HG03097 (cell line): ENCODE data around the gene MICAL1.
A peak's percentile ranks its signal among the peaks of the same experiment; 100 is the strongest.

Source experiments
- ATAC-seq: cut with Tn5 transposase; IDR thresholded peaks from one replicate; pipeline ENCODE4 v1.9.1; 2021; ENCODE audit not compliant: unreplicated experiment, low FRiP score

MICAL1 gene, protein sequence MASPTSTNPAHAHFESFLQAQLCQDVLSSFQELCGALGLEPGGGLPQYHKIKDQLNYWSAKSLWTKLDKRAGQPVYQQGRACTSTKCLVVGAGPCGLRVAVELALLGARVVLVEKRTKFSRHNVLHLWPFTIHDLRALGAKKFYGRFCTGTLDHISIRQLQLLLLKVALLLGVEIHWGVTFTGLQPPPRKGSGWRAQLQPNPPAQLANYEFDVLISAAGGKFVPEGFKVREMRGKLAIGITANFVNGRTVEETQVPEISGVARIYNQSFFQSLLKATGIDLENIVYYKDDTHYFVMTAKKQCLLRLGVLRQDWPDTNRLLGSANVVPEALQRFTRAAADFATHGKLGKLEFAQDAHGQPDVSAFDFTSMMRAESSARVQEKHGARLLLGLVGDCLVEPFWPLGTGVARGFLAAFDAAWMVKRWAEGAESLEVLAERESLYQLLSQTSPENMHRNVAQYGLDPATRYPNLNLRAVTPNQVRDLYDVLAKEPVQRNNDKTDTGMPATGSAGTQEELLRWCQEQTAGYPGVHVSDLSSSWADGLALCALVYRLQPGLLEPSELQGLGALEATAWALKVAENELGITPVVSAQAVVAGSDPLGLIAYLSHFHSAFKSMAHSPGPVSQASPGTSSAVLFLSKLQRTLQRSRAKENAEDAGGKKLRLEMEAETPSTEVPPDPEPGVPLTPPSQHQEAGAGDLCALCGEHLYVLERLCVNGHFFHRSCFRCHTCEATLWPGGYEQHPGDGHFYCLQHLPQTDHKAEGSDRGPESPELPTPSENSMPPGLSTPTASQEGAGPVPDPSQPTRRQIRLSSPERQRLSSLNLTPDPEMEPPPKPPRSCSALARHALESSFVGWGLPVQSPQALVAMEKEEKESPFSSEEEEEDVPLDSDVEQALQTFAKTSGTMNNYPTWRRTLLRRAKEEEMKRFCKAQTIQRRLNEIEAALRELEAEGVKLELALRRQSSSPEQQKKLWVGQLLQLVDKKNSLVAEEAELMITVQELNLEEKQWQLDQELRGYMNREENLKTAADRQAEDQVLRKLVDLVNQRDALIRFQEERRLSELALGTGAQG

GRCh38 chr6:109455437-109456110 lies at the start of gene MICAL1:
Gene MICAL1, minus strand, starts transcription at chr6:109455772. Its CDS starts 1,576 bp downstream, at chr6:109454196.
- ATAC-seq, result peak; percentile 46

DNA sequence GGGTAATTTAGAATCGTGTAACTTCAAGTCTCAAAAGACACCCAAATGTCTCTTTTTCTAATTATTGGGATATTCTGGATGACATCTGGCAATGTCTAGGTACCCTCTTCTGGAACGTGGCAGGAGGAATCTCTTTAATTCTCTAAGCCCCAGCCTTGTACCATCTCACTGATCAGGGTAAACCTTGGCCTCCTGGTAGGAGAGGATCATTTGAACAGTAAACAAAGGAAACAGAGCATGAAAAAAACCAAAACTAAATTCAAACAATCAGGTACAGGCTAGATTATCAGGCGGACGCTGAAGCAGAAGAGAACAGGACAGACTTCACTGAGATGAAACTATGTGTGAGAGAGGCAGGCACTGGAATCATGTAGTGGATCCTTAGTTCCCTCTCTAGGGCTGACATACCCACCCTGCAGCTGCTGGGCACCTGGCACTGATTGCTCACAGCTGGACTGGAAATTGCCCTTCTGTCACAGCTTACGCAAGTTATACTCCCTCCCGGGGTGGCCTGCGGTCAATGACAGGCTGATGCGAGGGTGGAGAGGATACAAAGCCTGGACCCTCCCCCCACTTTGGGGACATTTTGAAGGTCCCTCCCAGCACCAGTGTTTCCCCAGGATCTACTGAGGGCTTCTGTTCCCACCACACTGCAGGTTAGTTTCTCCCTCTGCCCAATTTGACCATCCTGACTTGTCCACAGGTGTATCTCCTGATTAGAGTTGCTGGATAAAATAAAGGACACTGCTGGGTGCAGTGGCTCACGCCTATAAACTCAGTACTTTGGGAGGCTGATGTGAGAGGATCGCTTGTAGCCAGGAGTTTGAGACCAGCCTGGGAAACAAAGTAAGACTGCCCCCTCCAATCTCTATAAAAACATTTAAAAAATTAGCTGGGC lies 48.0 kb upstream of the MICAL1 start:
- no peak for ATAC-seq

- no peak for ATAC-seq
Observed at GRCh38 chr6:109498936-109499335, 43.4 kb upstream of the MICAL1 start.

DNA sequence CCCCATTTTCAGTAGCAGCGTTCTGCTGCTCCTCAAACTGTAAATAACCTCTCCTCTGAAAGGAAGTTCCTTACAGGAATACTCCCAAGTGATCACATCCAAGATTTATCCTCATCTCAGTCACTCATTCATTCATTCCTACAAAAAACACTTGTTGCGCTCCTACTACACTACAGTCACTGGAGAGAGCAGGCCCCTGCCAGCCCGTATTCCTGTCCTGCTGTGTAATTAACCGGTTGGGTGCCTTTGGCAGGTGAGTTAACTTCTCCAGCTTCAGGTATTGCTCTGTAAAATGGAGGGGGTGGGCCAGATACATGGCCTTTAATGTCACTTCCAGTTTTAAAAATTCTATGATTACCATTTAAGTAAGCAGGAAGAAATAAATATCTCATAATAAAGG lies 42.5 kb upstream of the MICAL1 start:
- no peak for ATAC-seq

DNA sequence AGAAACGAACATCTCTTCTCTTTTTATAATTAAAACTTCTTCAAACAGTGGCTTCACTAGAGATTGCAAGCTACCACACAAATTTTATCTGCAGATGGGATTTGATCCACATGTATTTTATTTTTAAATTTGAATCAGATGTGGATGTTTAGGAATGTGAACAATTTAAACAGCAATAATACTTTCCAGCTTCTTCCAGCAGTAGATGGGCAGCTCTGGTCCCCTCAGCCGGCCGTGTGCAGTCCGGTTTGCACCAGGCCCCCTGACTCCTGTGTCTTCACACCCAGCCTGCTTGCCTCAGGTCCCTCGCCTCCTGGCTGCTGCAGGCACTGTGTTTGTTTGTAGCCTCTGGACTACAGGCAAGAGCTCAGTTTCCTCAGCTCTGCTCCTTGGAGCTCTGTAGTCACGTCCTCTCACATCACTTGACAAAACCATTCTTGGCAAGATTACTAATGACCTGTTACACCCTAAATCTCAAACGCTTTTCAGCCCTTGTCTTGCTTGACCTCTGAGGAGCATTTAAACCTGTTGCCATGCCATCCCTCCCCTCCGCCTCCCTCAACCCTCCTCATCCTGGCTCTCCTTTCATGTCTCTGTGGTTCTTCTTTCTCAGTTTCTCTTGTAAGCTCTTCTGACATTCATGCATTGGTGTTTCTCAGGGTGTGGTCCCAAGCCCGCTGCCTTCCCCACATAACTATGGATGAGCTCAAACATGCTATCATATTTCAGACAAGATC lies 40.6 kb upstream of the MICAL1 start:
- no peak for ATAC-seq

GRCh38 chr6:109493865-109494264 lies 38.3 kb upstream of the MICAL1 start:
- no peak for ATAC-seq

DNA sequence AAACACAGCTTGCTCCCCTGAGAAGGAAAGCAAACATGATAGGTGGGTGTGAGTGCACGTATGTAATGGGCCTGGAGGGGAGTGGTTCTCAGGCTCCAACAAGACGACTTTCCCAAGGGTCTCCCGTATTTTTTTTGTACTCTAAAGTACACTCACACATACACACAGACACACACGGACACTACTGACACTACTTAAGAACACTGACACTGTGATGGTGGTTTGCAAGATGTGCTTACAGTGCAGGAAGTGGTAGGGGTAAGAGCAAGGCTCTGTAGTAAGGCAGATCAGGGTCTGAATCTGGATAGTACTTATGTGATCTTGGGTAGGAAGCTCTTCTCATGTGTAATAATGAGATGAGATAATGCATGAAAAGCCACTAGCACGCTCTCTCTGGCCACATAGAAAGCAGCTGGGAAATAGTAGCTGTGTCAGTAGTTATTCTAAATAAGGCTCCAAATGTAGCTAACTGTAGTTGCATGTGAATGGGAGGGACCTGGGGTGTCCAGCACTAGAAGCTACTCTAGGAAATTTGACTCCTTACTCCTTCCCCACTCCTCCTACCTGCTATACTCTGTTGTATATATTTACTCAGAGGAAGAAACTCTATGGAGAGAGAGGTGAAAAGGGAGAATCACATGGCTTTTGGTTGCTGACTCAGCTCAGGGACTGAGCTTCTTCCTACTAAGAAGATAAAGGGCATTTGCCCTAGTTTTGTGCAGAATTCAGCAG lies 35.8 kb upstream of the MICAL1 start:
- no peak for ATAC-seq

- ATAC-seq, result no peak
Observed at GRCh38 chr6:109490713-109491112, 35.1 kb upstream of the MICAL1 start.

GRCh38 chr6:109488001-109488400 lies 32.4 kb upstream of the MICAL1 start:
- no peak for ATAC-seq

DNA sequence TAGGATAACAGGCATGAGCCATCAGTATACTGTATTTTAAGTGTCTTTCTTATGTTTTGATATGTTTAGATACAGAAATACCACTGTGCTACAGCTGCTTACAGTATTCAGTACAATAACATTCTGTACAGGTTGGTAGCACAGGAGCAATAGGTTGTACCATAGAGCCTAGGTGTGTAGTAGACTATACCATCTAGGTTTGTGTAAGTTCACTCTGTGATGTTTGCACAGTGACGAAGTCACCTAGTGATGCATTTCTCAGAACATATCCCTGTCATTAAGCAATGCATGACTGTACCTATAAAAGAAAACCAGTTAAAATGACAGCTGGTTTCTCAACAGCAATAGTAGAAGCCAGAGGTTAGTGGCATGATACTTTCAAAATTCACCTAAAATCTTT lies 30.5 kb upstream of the MICAL1 start:
- no peak for ATAC-seq

- no peak for ATAC-seq
Observed at GRCh38 chr6:109485266-109485935, 29.8 kb upstream of the MICAL1 start.

GRCh38 chr6:109484122-109484521 lies 28.6 kb upstream of the MICAL1 start:
- ATAC-seq, result no peak

GRCh38 chr6:109483735-109484057 lies 28.1 kb upstream of the MICAL1 start:
- no peak for ATAC-seq

DNA sequence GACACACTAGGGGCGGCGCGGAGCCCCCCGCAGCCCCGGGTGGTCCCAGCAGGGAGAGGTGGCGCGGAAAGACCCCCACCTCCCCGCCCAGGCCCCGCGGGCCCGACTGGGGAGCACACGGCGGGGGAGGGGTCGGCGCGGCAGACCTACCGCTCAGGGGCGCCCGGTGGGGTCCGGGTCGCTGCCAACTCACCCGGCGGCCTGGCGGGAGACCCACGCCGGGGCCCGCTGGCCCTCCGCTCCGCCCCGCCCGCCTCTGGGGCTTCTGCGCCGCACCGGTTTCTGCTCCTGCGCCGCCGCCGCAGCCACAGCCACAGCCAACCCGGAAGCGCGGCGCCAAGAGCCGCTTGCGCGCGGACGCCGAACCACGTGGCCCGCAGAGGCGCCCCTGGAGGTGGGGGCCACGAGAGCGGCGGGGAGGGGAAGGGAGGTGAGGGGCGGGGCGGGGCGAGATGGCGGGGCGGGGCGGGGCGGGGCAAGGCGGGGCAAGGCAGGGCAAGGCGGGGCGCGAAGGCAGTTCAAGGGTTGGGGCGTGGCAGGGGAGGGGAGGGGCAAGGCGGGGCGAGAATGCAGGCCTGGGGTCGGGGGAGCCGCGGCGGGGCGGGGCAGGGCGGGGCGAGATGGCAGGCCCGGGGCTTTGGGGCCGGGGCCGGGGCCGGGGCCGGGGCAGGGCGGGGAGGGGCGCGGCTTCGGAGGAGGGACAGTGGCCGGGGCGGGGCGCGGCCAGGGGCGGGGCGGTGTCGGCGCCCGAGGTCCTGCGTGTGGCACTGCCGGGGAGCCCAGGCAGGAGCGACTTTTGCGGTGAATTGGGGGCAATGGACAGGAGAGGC lies 27.5 kb upstream of the MICAL1 start, which contains the start of gene ZBTB24:
ZBTB24 (minus strand) TSS at position 315 of the 830 bp plus-strand sequence. CDS start 1,193 bp downstream, outside the sequence.
- ATAC-seq, result peak; percentile 77

- no peak for ATAC-seq
Observed at GRCh38 chr6:109480993-109481480, 25.5 kb upstream of the MICAL1 start.

DNA sequence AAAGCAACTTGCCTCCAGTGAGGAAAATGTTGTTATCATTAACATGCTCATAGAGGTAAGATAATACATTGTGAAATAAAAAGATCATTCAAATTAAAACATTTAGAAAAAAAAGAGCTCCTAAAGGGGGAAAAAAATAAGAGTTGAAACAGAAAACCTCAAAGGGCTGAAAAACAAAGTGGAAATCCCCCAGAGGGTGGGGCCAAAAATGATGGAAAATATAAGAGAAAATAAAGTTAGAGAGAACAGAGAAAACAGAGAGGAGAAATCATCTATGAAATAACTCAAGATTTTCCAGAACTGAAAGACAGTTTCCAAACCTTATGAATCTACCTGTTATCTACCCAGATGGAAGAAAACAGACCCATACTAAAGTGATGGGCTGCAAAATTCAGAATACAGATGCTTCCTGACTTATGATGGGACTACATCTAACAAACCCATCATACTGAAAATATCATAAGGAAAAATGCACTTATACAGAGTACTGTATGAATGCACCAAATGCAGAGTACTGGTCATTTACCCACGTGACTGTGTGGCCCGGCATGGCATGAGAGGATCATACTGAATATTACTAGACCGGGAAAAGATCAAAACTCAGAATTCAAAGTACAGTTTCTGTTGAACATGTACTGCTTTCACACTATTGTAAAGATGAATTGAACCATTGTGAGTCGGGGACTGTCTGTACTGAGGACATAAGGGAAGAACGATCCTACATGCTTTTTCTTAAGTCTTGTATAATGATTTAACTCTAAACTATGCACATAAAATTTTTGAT lies 23.5 kb upstream of the MICAL1 start:
- no peak for ATAC-seq
